Cardiac muscle cell (in vitro differentiated cells and primary cell): ENCODE results near the gene CENPP. TPM values are rescaled to one million over a fixed set of nuclear protein-coding genes. Genes with fewer than 3 reads are reported as not detected.

Experiments
- DNase-seq, 2 donors: peaks; one replicate each; pipeline versions ENCODE4 v3.0.0 to v3.0.0-alpha.2; 2010 to 2017; ENCODE audit warnings: low read depth in 1 of 2, low spot score in 1 of 2
- H3K27ac ChIP-seq: fragments of 200-600 bp; sonication (generic); 2 replicates; pipeline ENCODE4 v1.5.1; 2016
- H3K27me3 ChIP-seq: fragments of 200-600 bp; sonication (generic); 2 replicates; pipeline ENCODE4 v1.6.0; 2016; ENCODE audit warnings: control low read depth
- H3K36me3 ChIP-seq: fragments of 200-600 bp; sonication (generic); 2 replicates; pipeline ENCODE4 v1.5.1; 2016; ENCODE audit warnings: control low read depth
- H3K4me1 ChIP-seq: fragments of 200-600 bp; sonication (generic); 2 replicates; pipeline ENCODE4 v1.8.1; 2017; ENCODE audit warnings: low read depth, mild to moderate bottlenecking, mixed run types
- H3K4me3 ChIP-seq: fragments of 200-600 bp; sonication (generic); 2 replicates; pipeline ENCODE4 v1.5.1; 2016; ENCODE audit warnings: mild to moderate bottlenecking
- H3K9me3 ChIP-seq: fragments of 200-600 bp; sonication (generic); 2 replicates; pipeline ENCODE4 v1.5.1; 2017; ENCODE audit warnings: low read depth, mild to moderate bottlenecking, control low read depth
- polyA plus RNA-seq: library from polyadenylated mRNA; unstranded; fragments of >200 nt; fragmentation: Nextera tagmentation; extraction: Ambion mirVana; gene quantifications from 2 replicates; pipeline ENCODE4 v1.2.1, GENCODE V29; 2016
- total RNA-seq: library from RNA; depleted of rRNA; stranded (reverse); fragments of >200 nt; gene quantifications from 2 replicates; pipeline ENCODE4 v1.2.3, GENCODE V29; 2016
- TF ChIP-seq, protein P1 (sequence below): IDR thresholded peaks from 2 replicates; pipeline ENCODE4 v1.5.1; 2012; ENCODE audit warnings: low read depth, mild to moderate bottlenecking, low read length

Gene CENPP
- total and polyA plus RNA-seq, 2 experiments from 2014 or later: 1.6 to 5.0 TPM

DNA sequence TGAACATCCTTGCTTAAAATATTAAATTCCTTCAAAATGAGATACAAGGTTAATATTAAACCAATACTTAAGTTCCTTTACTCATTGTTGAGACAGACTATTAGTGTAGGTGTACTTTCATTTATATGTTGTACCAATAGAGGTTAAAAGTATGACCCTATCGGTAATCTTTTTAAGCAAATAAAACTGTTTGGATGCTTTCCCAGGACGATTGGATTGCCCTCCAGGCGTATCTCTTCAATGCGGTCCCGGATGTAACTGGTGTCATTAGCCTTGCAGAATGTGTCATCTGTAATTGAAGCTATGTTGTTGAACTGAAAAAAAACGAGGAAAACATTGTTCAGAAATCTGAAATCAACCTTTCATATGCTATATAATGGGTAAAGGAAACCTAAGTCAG, 59.7 kb downstream of the CENPP start:
- H3K4me1 ChIP-seq: no peaks in the 10 kb centered on the region
- H3K4me3 ChIP-seq: no peak overlapping the region
- no peak overlapping the region for H3K27ac ChIP-seq
- no peaks in the 10 kb centered on the region for H3K9me3 ChIP-seq
- H3K27me3 ChIP-seq: no peaks in the 10 kb centered on the region
- TF ChIP-seq, protein P1, sequence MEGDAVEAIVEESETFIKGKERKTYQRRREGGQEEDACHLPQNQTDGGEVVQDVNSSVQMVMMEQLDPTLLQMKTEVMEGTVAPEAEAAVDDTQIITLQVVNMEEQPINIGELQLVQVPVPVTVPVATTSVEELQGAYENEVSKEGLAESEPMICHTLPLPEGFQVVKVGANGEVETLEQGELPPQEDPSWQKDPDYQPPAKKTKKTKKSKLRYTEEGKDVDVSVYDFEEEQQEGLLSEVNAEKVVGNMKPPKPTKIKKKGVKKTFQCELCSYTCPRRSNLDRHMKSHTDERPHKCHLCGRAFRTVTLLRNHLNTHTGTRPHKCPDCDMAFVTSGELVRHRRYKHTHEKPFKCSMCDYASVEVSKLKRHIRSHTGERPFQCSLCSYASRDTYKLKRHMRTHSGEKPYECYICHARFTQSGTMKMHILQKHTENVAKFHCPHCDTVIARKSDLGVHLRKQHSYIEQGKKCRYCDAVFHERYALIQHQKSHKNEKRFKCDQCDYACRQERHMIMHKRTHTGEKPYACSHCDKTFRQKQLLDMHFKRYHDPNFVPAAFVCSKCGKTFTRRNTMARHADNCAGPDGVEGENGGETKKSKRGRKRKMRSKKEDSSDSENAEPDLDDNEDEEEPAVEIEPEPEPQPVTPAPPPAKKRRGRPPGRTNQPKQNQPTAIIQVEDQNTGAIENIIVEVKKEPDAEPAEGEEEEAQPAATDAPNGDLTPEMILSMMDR: no peak
- H3K36me3 ChIP-seq: no peaks in the 10 kb centered on the region
- DNase-seq: no peak

DNA sequence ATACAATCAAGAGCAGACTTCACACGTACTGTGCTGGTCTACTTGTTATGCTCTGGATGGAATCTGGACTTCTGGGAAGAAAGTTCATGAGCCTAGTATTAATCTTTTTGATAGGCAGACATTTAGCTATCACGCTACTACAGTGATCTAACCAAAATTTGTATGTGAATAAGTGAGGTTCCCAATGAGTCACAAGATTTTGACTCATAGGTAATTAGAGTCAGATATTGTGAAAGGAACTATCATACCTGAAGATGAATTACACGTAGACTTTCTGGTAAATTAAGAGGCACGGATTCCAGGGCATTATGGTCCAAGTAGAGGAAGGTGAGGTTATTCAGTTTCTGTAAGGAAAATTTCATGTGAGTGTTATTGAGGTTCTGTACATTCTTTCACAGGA, 60.2 kb downstream of the CENPP start:
- DNase-seq: no peak
- no peak overlapping the region for H3K4me3 ChIP-seq
- no peaks in the 10 kb centered on the region for H3K9me3 ChIP-seq
- no peak overlapping the region for H3K27ac ChIP-seq
- H3K36me3 ChIP-seq: no peaks in the 10 kb centered on the region
- no peaks in the 10 kb centered on the region for H3K27me3 ChIP-seq
- no peaks in the 10 kb centered on the region for H3K4me1 ChIP-seq
- TF ChIP-seq, protein P1: no peak

DNA sequence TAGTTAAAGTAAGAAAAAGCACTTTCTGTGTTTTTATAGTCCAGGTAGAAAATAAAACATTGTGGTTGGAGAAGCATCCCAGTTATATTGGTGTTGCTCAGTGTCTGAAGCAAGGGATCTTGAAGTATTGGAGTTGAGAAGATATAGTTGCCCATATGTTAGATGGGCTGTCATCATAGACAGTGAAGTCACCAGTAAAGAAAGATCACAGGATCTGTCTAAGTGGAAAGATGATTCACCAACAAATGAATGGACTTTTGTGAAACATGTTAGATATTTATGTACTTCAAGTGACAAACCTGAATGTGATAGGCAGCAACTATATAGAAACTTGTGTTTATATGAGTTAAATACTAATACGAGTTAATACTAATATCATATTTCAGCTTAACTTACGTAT, 66.9 kb downstream of the CENPP start:
- Histone ChIP-seq H3K27ac (no peak overlapping the region), H3K4me3 (no peak overlapping the region), H3K4me1 (no peaks in the 10 kb centered on the region), H3K9me3 (no peaks in the 10 kb centered on the region), H3K27me3 (no peaks in the 10 kb centered on the region), H3K36me3 (no peaks in the 10 kb centered on the region)
- TF ChIP-seq, protein P1: no peak
- DNase-seq: no peak

DNA sequence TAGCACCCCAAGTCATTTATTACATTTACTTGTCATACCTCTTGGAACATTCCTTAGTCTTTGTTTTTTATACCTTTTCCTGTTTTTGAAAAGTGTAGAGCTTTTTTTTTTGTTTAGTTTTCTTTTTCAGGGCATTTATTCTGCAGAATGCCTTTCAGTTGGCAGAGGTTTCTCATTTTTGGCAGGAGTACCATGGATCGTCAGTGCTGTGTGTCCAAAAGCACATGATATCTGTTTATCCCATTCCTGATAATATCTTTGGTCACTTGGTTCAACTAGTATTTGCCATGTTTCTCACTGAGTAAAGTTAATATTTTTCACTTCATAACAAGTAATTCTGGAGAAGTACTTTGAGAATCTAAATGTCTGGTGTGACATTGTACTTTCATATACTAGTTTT, 67.9 kb downstream of the CENPP start:
- Histone ChIP-seq H3K9me3 (no peaks in the 10 kb centered on the region), H3K36me3 (no peaks in the 10 kb centered on the region), H3K4me1 (no peaks in the 10 kb centered on the region), H3K4me3 (no peak overlapping the region), H3K27me3 (no peaks in the 10 kb centered on the region), H3K27ac (no peak overlapping the region)
- peak in 1 of 2 donors; percentile 35 for DNase-seq
- TF ChIP-seq, protein P1: no peak

DNA sequence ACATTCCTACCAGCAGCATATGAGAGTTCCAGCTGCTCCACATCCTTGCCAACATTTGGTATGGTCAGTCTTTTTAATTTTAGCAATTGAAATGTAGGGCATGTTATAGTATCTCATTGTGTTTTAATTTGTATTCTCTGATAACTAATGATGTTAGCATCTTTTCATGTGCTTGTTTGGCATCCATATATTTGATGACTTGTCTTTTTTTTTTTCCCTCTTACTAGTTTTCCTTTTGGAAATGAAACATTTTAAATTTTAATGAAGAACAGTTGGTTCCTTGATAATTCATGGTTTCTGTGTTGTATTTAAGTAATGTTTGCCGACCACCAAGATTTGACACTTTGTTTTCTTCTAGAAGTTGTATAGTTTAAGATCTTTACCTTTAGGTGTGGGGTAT, 69.9 kb downstream of the CENPP start:
- Histone ChIP-seq H3K9me3 (no peaks in the 10 kb centered on the region), H3K36me3 (no peaks in the 10 kb centered on the region), H3K27ac (no peak overlapping the region), H3K4me3 (no peak overlapping the region), H3K4me1 (no peaks in the 10 kb centered on the region), H3K27me3 (no peaks in the 10 kb centered on the region)
- TF ChIP-seq, protein P1: no peak
- no peak for DNase-seq

DNA sequence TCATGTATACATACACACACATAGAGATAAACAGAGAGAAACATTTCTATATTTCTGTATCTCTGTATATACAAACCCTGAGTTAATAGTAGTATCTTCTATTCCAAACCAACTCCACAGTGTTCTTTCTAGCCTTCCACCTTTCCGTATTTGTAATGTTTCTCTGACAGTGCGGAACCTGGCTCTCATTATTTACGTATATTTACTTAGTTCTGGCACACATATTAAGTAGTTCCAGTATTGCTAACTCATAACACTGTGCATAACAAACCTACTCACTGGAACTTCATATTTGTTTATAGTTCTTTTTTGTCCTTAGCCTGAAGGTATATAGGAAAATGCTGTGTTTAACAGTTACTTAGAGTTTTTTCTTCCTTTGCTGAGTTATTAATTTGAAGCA, 72.1 kb downstream of the CENPP start:
- no peak overlapping the region for H3K4me3 ChIP-seq
- DNase-seq: no peak
- no peaks in the 10 kb centered on the region for H3K36me3 ChIP-seq
- H3K27me3 ChIP-seq: no peaks in the 10 kb centered on the region
- no peaks in the 10 kb centered on the region for H3K9me3 ChIP-seq
- H3K4me1 ChIP-seq: no peaks in the 10 kb centered on the region
- H3K27ac ChIP-seq: no peak overlapping the region
- TF ChIP-seq, protein P1: no peak
